HepG2 (cell line): Measurements from ENCODE around the gene ASZ1. TPM values are rescaled to one million over a fixed set of nuclear protein-coding genes. Genes with fewer than 3 reads are reported as not detected.

Experiments used
- ATAC-seq: fragments of 200-7000 bp; cut with Tn5 transposase; 3 replicates; pipeline ENCODE4 v1.9.1; 2020; ENCODE audit warnings: mild to moderate bottlenecking, moderate library complexity
- BruUV-seq: library from RNA; stranded (reverse); fragments of 400-500 nt; replicated peaks from 2 replicates; lab custom pipeline; 2021; lab: Mats Ljungman, UMichigan
- CTCF ChIA-PET: fragments of 300-600 bp; formaldehyde crosslinking; extraction: SDS; loops from one replicate; lab custom pipeline; 2021; ENCODE audit warnings: low total read pairs, inconsistent platforms, low intra/inter-chr PET ratio; lab: Yijun Ruan, JAX
- POLR2A ChIA-PET: fragments of 350-600 bp; sonication (Branson Sonifier 250); formaldehyde crosslinking; loops from one replicate; lab custom pipeline; 2020; ENCODE audit warnings: antibody characterized with exemption, inconsistent platforms; lab: Yijun Ruan, JAX
- DNase-seq: peaks from one replicate; pipeline ENCODE4 v3.0.0-alpha.2; 2015; ENCODE audit warnings: low spot score
- FAIRE-seq: peaks from 3 replicates; lab custom pipeline; 2011; peaks lifted over from hg19 to GRCh38; lab: Jason Lieb, UNC
- H2AFZ ChIP-seq: one replicate; pipeline ENCODE4 v1.6.1; 2011; ENCODE audit warnings: low read length, inconsistent platforms
- H3K27ac ChIP-seq: fragments of 300-600 bp; 3 replicates; pipeline ENCODE4 v1.8.0; 2011; ENCODE audit warnings: mixed run types, mild to moderate bottlenecking, mixed read lengths, low read length, inconsistent platforms; ENCODE audit not compliant: insufficient read depth; ENCODE audit errors: extremely low read length
- H3K27me3 ChIP-seq, 2 experiments: fragments of 200-600 bp in 1 of 2; 2 replicates in 1 of 2; 3 replicates in 1 of 2; pipeline versions ENCODE4 v1.6.0 to v1.8.0; 2011; ENCODE audit warnings: low read length in 2 of 2, mild to moderate bottlenecking in 2 of 2, moderate library complexity in 2 of 2, inconsistent platforms in 1 of 2; ENCODE audit not compliant: insufficient read depth in 2 of 2, control insufficient read depth in 1 of 2
- H3K36me3 ChIP-seq, 2 experiments: fragments of 200-600 bp in 1 of 2; replicated peaks in 1 of 2; 2 replicates in 1 of 2; 3 replicates in 1 of 2; pipeline versions ENCODE4 v1.5.1 to v1.8.0; 2011; ENCODE audit warnings: low read length in 2 of 2, inconsistent platforms in 1 of 2; ENCODE audit not compliant: insufficient read depth in 2 of 2, control insufficient read depth in 1 of 2
- H3K4me1 ChIP-seq: 2 replicates; pipeline ENCODE4 v1.5.1; 2012; ENCODE audit warnings: low read length, inconsistent platforms; ENCODE audit not compliant: insufficient read depth
- H3K4me2 ChIP-seq: 2 replicates; pipeline ENCODE4 v1.6.0; 2011; ENCODE audit warnings: low read depth, low read length, inconsistent platforms
- H3K4me3 ChIP-seq, 3 experiments: fragments of 200-600 bp in 1 of 3; sonication (generic), shearing (Covaris generic) in 1 of 3; replicated peaks in 1 of 3; 2 replicates each; pipeline ENCODE4 v1.5.1; 2011 to 2016; ENCODE audit warnings: low read length in 3 of 3, inconsistent platforms in 2 of 3, low read depth in 2 of 3, mild to moderate bottlenecking in 2 of 3, control low read depth in 1 of 3, mixed read lengths in 1 of 3; ENCODE audit not compliant: insufficient read depth in 1 of 3
- H3K79me2 ChIP-seq: one replicate; pipeline ENCODE4 v1.6.1; 2011; ENCODE audit warnings: low read length, inconsistent platforms; ENCODE audit not compliant: insufficient read depth
- H3K9ac ChIP-seq: 2 replicates; pipeline ENCODE4 v1.6.0; 2011; ENCODE audit warnings: mild to moderate bottlenecking, low read depth, low read length, inconsistent platforms; ENCODE audit not compliant: insufficient read depth
- H3K9me3 ChIP-seq: 2 replicates; pipeline ENCODE4 v1.5.1; 2012; ENCODE audit warnings: mild to moderate bottlenecking, low read length
- H4K20me1 ChIP-seq: 2 replicates; pipeline ENCODE4 v1.6.0; 2011; ENCODE audit warnings: inconsistent platforms, mild to moderate bottlenecking, low read length, moderate library complexity; ENCODE audit not compliant: insufficient read depth
- HOXA7 ChIP-seq: sonication (generic); formaldehyde crosslinking; IDR thresholded peaks from 2 replicates; pipeline ENCODE4 v1.8.1; 2022; ENCODE audit warnings: mild to moderate bottlenecking, missing genetic modification reagents, moderate library complexity
- KDM5A ChIP-seq: fragments of 200-600 bp; sonication (generic); IDR thresholded peaks from 2 replicates; pipeline ENCODE4 v1.7.0; 2018; ENCODE audit warnings: antibody characterized with exemption, mild to moderate bottlenecking, low read length, borderline replicate concordance
- NKX3-1 ChIP-seq: sonication (generic); formaldehyde crosslinking; IDR thresholded peaks from 2 replicates; pipeline ENCODE4 v1.5.0; 2020; ENCODE audit warnings: missing genetic modification reagents
- NR1H2 ChIP-seq: sonication (generic); formaldehyde crosslinking; IDR thresholded peaks from 2 replicates; pipeline ENCODE4 v1.8.1; 2022; ENCODE audit warnings: low read depth, missing genetic modification reagents, borderline replicate concordance
- PPARG ChIP-seq: conservative IDR thresholded peaks from 2 replicates; pipeline ENCODE4 v1.6.1; 2016; ENCODE audit warnings: missing biosample characterization, missing genetic modification reagents
- SATB2 ChIP-seq: sonication (generic); formaldehyde crosslinking; IDR thresholded peaks from 2 replicates; pipeline ENCODE4 v1.5.0; 2020; ENCODE audit warnings: missing genetic modification reagents
- SRY ChIP-seq: sonication (generic); formaldehyde crosslinking; IDR thresholded peaks from 2 replicates; pipeline ENCODE4 v1.8.0; 2022; ENCODE audit warnings: mild to moderate bottlenecking, missing genetic modification reagents
- TP53 ChIP-seq: sonication (generic); formaldehyde crosslinking; conservative IDR thresholded peaks from 2 replicates; pipeline ENCODE4 v1.4.0; 2020; ENCODE audit warnings: missing genetic modification reagents
- ZNF569 ChIP-seq: sonication (generic); formaldehyde crosslinking; IDR thresholded peaks from 2 replicates; pipeline ENCODE4 v1.5.0; 2020; ENCODE audit warnings: mild to moderate bottlenecking, missing genetic modification reagents, moderate library complexity, borderline replicate concordance
- ZNF660 ChIP-seq: sonication (generic); formaldehyde crosslinking; IDR thresholded peaks from 2 replicates; pipeline ENCODE4 v1.5.1; 2020; ENCODE audit warnings: mild to moderate bottlenecking, low read depth, missing genetic modification reagents, borderline replicate concordance
- ZNF709 ChIP-seq: sonication (generic); formaldehyde crosslinking; IDR thresholded peaks from 2 replicates; pipeline ENCODE4 v1.5.0; 2020; ENCODE audit warnings: mild to moderate bottlenecking, missing genetic modification reagents
- in situ Hi-C: cut with HindIII; loops from 2 replicates; pipeline ENCODE4 v1.10.0; 2017; ENCODE audit warnings: low pct_unique_long_range_greater_than_20kb; ENCODE audit not compliant: extremely low pct_ligation_motif_present
- intact Hi-C: fragments of 100-400 bp; cut with micrococcal nuclease; formaldehyde crosslinking; loops from one replicate; pipeline ENCODE4 v1.10.0; 2022; ENCODE audit not compliant: unreplicated experiment
- polyA plus RNA-seq, 8 experiments: library from polyadenylated mRNA; depleted of rRNA in 3 of 8; stranded (reverse) in 7 of 8; unstranded in 1 of 8; fragments of >200 nt; fragmentation: Illumina TruSeq in 4 of 8; extraction: Trizol in 4 of 8; gene quantifications; 2 replicates each; pipeline versions ENCODE4 v1.2.1 to v1.2.3, GENCODE V29; 2011 to 2016; ENCODE audit warnings: low read depth in 4 of 8, missing spikeins in 1 of 8, mixed read lengths in 1 of 8; ENCODE audit not compliant: insufficient read depth in 1 of 8
- total RNA-seq, 5 experiments: library from RNA; depleted of rRNA; stranded (reverse); fragments of >200 nt; fragmentation: Illumina TruSeq; extraction: Trizol; gene quantifications; 2 replicates each; pipeline ENCODE4 v1.2.3, GENCODE V29; 2016; ENCODE audit warnings: low read depth in 1 of 5
- TF ChIP-seq, protein P1 (sequence below): sonication (generic); formaldehyde crosslinking; IDR thresholded peaks from 2 replicates; pipeline ENCODE4 v1.9.0; 2021; ENCODE audit warnings: missing genetic modification reagents, mild to moderate bottlenecking, borderline replicate concordance
- TF ChIP-seq, protein P2 (sequence below): sonication (generic); formaldehyde crosslinking; IDR thresholded peaks from 2 replicates; pipeline ENCODE4 v1.4.0; 2020; ENCODE audit warnings: missing genetic modification reagents
- TF ChIP-seq, protein P3 (sequence below), 2 experiments: sonication (generic) in 1 of 2; formaldehyde crosslinking in 1 of 2; IDR thresholded peaks; 2 replicates each; pipeline versions ENCODE4 v1.4.0 to v1.6.1; 2016 to 2020; ENCODE audit warnings: borderline replicate concordance in 1 of 2, low read depth in 1 of 2, mild to moderate bottlenecking in 1 of 2, missing genetic modification reagents in 1 of 2
- TF ChIP-seq, protein P4 (sequence below): IDR thresholded peaks from 2 replicates; pipeline ENCODE4 v1.6.1; 2016; ENCODE audit warnings: mild to moderate bottlenecking, missing biosample characterization, missing genetic modification reagents
- TF ChIP-seq, protein P5 (sequence below): sonication (generic); formaldehyde crosslinking; IDR thresholded peaks from 2 replicates; pipeline ENCODE4 v1.8.0; 2022; ENCODE audit warnings: missing genetic modification reagents, mild to moderate bottlenecking, borderline replicate concordance

Gene ASZ1
- total and polyA plus RNA-seq, 2 of the 13 experiments (the other 11 are each of a cell fraction or from before 2014, with no cell fraction given) = not detected

DNA sequence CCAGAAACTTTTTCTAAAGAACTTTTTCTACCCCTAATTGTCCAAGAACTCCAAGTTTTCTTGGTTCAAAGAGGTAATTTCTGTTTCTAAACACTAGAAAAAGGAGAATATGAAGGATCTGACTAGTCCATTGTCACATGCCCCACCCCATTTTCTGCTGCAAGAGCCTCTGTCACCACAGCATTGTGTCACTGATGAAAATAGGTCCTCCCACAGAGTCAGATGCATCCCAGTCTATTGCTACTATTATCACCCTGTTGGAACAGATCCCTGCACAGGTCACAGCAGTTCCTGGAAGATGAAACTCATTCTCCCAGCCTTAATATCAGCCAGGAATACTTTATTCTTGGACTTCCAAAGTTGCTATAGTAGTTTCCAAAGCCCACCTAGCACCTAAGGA lies 45.0 kb upstream of the ASZ1 start:
- Histone ChIP-seq H3K27me3 (no peaks in the 10 kb centered on the region), H3K9me3 (no peaks in the 10 kb centered on the region), H3K36me3 (no peaks in the 10 kb centered on the region), H4K20me1 (no peaks in the 10 kb centered on the region), H3K79me2 (no peaks in the 10 kb centered on the region), H3K4me1 (no peaks in the 10 kb centered on the region), H3K27ac (no peak overlapping the region), H2AFZ (no peak overlapping the region), H3K4me3 (no peak overlapping the region), H3K9ac (no peak overlapping the region), H3K4me2 (no peak overlapping the region)
- no TSS peak for BruUV-seq
- POLR2A ChIA-PET = no interaction called here
- in situ Hi-C loops (loop anchor here (25.0 kb wide), 1 partner anchor 240 kb away; no protein-coding TSS in a partner anchor), intact Hi-C loops (no loop called here)
- ATAC-seq (no peak), FAIRE-seq (no peak), DNase-seq (no peak)
- CTCF ChIA-PET = no interaction called here
- TF ChIP-seq, protein P1, sequence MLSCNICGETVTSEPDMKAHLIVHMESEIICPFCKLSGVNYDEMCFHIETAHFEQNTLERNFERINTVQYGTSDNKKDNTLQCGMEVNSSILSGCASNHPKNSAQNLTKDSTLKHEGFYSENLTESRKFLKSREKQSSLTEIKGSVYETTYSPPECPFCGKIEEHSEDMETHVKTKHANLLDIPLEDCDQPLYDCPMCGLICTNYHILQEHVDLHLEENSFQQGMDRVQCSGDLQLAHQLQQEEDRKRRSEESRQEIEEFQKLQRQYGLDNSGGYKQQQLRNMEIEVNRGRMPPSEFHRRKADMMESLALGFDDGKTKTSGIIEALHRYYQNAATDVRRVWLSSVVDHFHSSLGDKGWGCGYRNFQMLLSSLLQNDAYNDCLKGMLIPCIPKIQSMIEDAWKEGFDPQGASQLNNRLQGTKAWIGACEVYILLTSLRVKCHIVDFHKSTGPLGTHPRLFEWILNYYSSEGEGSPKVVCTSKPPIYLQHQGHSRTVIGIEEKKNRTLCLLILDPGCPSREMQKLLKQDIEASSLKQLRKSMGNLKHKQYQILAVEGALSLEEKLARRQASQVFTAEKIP (CRISPR knock-in tag) = no peak
- no peak for TF ChIP-seq NR1H2 (CRISPR knock-in tag)
- TF ChIP-seq, protein P2, sequence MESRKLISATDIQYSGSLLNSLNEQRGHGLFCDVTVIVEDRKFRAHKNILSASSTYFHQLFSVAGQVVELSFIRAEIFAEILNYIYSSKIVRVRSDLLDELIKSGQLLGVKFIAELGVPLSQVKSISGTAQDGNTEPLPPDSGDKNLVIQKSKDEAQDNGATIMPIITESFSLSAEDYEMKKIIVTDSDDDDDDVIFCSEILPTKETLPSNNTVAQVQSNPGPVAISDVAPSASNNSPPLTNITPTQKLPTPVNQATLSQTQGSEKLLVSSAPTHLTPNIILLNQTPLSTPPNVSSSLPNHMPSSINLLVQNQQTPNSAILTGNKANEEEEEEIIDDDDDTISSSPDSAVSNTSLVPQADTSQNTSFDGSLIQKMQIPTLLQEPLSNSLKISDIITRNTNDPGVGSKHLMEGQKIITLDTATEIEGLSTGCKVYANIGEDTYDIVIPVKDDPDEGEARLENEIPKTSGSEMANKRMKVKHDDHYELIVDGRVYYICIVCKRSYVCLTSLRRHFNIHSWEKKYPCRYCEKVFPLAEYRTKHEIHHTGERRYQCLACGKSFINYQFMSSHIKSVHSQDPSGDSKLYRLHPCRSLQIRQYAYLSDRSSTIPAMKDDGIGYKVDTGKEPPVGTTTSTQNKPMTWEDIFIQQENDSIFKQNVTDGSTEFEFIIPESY (CRISPR knock-in tag) = no peak
- TF ChIP-seq, protein P3, sequence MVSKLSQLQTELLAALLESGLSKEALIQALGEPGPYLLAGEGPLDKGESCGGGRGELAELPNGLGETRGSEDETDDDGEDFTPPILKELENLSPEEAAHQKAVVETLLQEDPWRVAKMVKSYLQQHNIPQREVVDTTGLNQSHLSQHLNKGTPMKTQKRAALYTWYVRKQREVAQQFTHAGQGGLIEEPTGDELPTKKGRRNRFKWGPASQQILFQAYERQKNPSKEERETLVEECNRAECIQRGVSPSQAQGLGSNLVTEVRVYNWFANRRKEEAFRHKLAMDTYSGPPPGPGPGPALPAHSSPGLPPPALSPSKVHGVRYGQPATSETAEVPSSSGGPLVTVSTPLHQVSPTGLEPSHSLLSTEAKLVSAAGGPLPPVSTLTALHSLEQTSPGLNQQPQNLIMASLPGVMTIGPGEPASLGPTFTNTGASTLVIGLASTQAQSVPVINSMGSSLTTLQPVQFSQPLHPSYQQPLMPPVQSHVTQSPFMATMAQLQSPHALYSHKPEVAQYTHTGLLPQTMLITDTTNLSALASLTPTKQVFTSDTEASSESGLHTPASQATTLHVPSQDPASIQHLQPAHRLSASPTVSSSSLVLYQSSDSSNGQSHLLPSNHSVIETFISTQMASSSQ (IDR thresholded peaks at IDR 0.05; ENCODE audit: low read depth) = no peak
- TF ChIP-seq, protein P3 (CRISPR knock-in tag; IDR thresholded peaks at IDR 0.05; ENCODE audit: borderline replicate concordance) = no peak
- TF ChIP-seq, protein P4, sequence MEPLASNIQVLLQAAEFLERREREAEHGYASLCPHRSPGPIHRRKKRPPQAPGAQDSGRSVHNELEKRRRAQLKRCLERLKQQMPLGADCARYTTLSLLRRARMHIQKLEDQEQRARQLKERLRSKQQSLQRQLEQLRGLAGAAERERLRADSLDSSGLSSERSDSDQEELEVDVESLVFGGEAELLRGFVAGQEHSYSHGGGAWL = no peak
- no peak for TF ChIP-seq SATB2
- TF ChIP-seq, protein P5, sequence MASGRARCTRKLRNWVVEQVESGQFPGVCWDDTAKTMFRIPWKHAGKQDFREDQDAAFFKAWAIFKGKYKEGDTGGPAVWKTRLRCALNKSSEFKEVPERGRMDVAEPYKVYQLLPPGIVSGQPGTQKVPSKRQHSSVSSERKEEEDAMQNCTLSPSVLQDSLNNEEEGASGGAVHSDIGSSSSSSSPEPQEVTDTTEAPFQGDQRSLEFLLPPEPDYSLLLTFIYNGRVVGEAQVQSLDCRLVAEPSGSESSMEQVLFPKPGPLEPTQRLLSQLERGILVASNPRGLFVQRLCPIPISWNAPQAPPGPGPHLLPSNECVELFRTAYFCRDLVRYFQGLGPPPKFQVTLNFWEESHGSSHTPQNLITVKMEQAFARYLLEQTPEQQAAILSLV (CRISPR knock-in tag) = no peak
- TF ChIP-seq NKX3-1 (CRISPR knock-in tag) = no peak
- no peak for TF ChIP-seq ZNF569 (CRISPR knock-in tag)
- no peak for TF ChIP-seq SRY (CRISPR knock-in tag)
- TF ChIP-seq TP53 (CRISPR knock-in tag) = no peak
- TF ChIP-seq ZNF709 (CRISPR knock-in tag) = no peak
- TF ChIP-seq ZNF660 (CRISPR knock-in tag) = no peak
- TF ChIP-seq PPARG = no peak
- no peak for TF ChIP-seq KDM5A
- no peak for TF ChIP-seq HOXA7 (CRISPR knock-in tag)
